ENCODE results near the gene SMU1. TPM values are rescaled to one million over a fixed set of nuclear protein-coding genes. Genes with fewer than 3 reads are reported as not detected.

SMU1 gene
- total and polyA plus RNA-seq, 2 of the 13 experiments (the other 11 are each of a cell fraction or from before 2014, with no cell fraction given) = 12.9 to 36.6 TPM

DNA sequence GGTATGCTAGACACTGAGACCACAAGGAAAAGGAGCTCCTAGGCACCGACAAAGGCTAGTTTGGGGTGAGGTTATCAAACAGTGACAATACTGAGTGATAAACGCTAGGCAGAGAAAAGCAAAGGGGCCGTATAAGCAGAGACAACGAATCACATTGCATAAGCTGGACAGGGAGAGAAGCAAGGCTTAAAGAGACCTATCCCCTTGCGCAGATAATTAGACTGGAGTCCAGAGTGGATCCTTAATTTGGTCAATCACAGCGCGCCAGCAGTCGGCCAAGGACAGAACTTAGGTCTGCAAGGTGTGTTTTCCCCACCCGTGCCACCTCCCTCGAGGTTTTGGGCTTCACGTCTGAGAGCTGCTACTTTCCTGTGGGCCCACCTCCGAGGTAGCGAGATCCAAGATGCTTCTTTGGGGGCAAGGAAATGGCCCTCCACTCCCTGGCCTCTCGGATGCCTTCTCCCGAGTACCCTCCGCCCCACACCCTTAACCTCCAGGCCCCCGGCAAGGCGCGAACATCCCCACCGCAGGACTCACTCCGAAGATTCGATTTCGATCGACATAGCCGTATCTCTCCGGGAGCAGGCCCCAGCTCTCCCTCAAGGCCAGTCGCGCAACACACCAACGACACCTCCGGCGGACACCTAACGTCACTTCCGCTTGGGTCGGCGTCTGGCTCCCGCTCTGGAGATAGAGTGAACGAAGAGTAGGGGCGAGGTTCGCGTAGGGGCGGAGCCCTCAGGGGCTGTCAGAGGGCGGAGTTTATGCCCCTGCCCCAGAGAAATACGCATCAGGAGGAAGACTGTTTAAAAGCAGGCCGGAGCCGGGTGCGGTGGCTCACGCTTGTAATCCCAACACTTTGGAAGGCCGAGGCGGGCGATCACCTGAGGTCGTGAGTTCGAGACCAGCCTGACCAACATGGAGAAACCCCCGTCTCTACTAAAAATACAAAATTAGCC lies at the start of gene SMU1 (continued):
- TF ChIP-seq ESRRA (CRISPR knock-in tag; IDR thresholded peaks at IDR 0.05; ENCODE audit: low read depth) (no peak), NRL (CRISPR knock-in tag; IDR thresholded peaks at IDR 0.05; ENCODE audit: borderline replicate concordance) (peak; percentile 82; the same call in 1 of the 2 replicates), HMGXB4 (CRISPR knock-in tag; IDR thresholded peaks at IDR 0.05; ENCODE audit: borderline replicate concordance in 1 of 2, low read depth in 1 of 2) (peak; percentile 67 to 79; a peak in 3 of 4 replicates), NR1H2 (CRISPR knock-in tag; IDR thresholded peaks at IDR 0.05; ENCODE audit: borderline replicate concordance, low read depth) (no peak), RARA (CRISPR knock-in tag; IDR thresholded peaks at IDR 0.05) (peak; percentile 34; the same call in 1 of the 2 replicates), SNAPC2 (CRISPR knock-in tag; IDR thresholded peaks at IDR 0.05) (no peak), HDAC2 (CRISPR knock-in tag; IDR thresholded peaks at IDR 0.05) (peak; percentile 77), ZNF331 (CRISPR knock-in tag; IDR thresholded peaks at IDR 0.05) (peak; percentile 70), MTA3 (CRISPR knock-in tag; IDR thresholded peaks at IDR 0.05) (no peak), ATF1 (CRISPR knock-in tag; IDR thresholded peaks at IDR 0.05) (peak; percentile 97), RBM39 (IDR thresholded peaks at IDR 0.05; ENCODE audit: low read depth, low read length, poor library complexity, severe bottlenecking) (no peak), POLR2G (IDR thresholded peaks at IDR 0.05; ENCODE audit: low read depth, low read length) (peak; percentile 91), ZNF232 (CRISPR knock-in tag; IDR thresholded peaks at IDR 0.05; ENCODE audit: borderline replicate concordance) (peak; percentile 61; the same call in 1 of the 2 replicates), FOSL1 (CRISPR knock-in tag; IDR thresholded peaks at IDR 0.05; ENCODE audit: borderline replicate concordance) (no peak), ZNF121 (CRISPR knock-in tag; IDR thresholded peaks at IDR 0.05) (0 out of 2 replicates have a peak, but pooled peaks have one; percentile 15), IRX3 (CRISPR knock-in tag; IDR thresholded peaks at IDR 0.05; ENCODE audit: borderline replicate concordance, low read depth) (no peak), ZNF775 (CRISPR knock-in tag; IDR thresholded peaks at IDR 0.05; ENCODE audit: borderline replicate concordance) (no peak), YEATS4 (CRISPR knock-in tag; IDR thresholded peaks at IDR 0.05; ENCODE audit: borderline replicate concordance) (peak; percentile 69), ATF2 (CRISPR knock-in tag; IDR thresholded peaks at IDR 0.05) (peak; percentile 73; the same call in 1 of the 2 replicates), NFATC3 (CRISPR knock-in tag; IDR thresholded peaks at IDR 0.05) (no peak)
- TF ChIP-seq, protein P1, sequence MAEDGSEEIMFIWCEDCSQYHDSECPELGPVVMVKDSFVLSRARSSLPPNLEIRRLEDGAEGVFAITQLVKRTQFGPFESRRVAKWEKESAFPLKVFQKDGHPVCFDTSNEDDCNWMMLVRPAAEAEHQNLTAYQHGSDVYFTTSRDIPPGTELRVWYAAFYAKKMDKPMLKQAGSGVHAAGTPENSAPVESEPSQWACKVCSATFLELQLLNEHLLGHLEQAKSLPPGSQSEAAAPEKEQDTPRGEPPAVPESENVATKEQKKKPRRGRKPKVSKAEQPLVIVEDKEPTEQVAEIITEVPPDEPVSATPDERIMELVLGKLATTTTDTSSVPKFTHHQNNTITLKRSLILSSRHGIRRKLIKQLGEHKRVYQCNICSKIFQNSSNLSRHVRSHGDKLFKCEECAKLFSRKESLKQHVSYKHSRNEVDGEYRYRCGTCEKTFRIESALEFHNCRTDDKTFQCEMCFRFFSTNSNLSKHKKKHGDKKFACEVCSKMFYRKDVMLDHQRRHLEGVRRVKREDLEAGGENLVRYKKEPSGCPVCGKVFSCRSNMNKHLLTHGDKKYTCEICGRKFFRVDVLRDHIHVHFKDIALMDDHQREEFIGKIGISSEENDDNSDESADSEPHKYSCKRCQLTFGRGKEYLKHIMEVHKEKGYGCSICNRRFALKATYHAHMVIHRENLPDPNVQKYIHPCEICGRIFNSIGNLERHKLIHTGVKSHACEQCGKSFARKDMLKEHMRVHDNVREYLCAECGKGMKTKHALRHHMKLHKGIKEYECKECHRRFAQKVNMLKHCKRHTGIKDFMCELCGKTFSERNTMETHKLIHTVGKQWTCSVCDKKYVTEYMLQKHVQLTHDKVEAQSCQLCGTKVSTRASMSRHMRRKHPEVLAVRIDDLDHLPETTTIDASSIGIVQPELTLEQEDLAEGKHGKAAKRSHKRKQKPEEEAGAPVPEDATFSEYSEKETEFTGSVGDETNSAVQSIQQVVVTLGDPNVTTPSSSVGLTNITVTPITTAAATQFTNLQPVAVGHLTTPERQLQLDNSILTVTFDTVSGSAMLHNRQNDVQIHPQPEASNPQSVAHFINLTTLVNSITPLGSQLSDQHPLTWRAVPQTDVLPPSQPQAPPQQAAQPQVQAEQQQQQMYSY (CRISPR knock-in tag; IDR thresholded peaks at IDR 0.05) = no peak
